Right atrium auricular region (tissue), 2 donors: ENCODE data around the gene UPK3A. TPM values are rescaled to one million over a fixed set of nuclear protein-coding genes. Genes with fewer than 3 reads are reported as not detected.
A peak's percentile ranks its signal among the peaks of the same experiment; 100 is the strongest.

Source experiments
- DNase-seq: peaks from one replicate; pipeline ENCODE4 v3.0.0-alpha.2; 2019; ENCODE audit warnings: low spot score
- H3K27ac ChIP-seq, 2 donors: fragments of 200-600 bp; sonication (generic); 1 replicate in 1 of 2; 2 replicates in 1 of 2; pipeline ENCODE4 v1.5.1; 2016 to 2019
- H3K27me3 ChIP-seq, 2 donors: fragments of 200-600 bp; sonication (generic); one replicate each; pipeline versions ENCODE4 v1.5.1 to v1.6.0; 2017 to 2019
- H3K36me3 ChIP-seq: fragments of 200-600 bp; sonication (generic); one replicate; pipeline ENCODE4 v1.5.1; 2016
- H3K4me1 ChIP-seq, 2 donors: fragments of 200-600 bp; sonication (generic); one replicate each; pipeline versions ENCODE4 v1.5.1 to v1.6.0; 2017 to 2019
- H3K4me3 ChIP-seq, 2 donors: fragments of 200-600 bp; sonication (generic); 1 replicate in 1 of 2; 2 replicates in 1 of 2; pipeline ENCODE4 v1.5.1; 2017 to 2019; ENCODE audit warnings: mild to moderate bottlenecking in 1 of 2, moderate library complexity in 1 of 2
- H3K9me3 ChIP-seq, 2 donors: fragments of 200-600 bp; sonication (generic); one replicate each; pipeline ENCODE4 v1.5.1; 2019
- CTCF ChIP-seq, 2 donors: fragments of 200-600 bp; sonication (generic); IDR thresholded peaks; one replicate each; pipeline ENCODE4 v1.5.1; 2019; ENCODE audit warnings: antibody characterized with exemption in 2 of 2
- total RNA-seq, 2 donors: library from RNA; depleted of rRNA; stranded (reverse); fragments of >200 nt; gene quantifications; one replicate each; pipeline ENCODE4 v1.1.0, GENCODE V29; 2016

The UPK3A gene
- total RNA-seq, 2 donors from 2014 or later, result not detected

- peak overlapping the region; percentile 31 to 71 for H3K27ac ChIP-seq
These were observed 15.5 kb upstream of the UPK3A start for GRCh38 chr22:45268958-45269844.

GRCh38 chr22:45270095-45271020, 14.4 kb upstream of the UPK3A start:
- Histone ChIP-seq H3K4me1 (peaks cover 0 to 41% of the 10 kb centered on the region in 2 donors), H3K27ac (peak overlapping the region in 1 of 2 donors; percentile 26), H3K4me3 (no peak overlapping the region), H3K36me3 (no peaks in the 10 kb centered on the region), H3K27me3 (no peaks in the 10 kb centered on the region), H3K9me3 (no peaks in the 10 kb centered on the region)
- TF ChIP-seq CTCF (IDR thresholded peaks at IDR 0.05), result no peak
- DNase-seq, result no peak

More at GRCh38 chr22:45268958-45269844, 15.5 kb upstream of the UPK3A start:
- H3K4me3 ChIP-seq, result peak overlapping the region; percentile 47 to 59
- peak; percentile 79 for DNase-seq
- no peaks in the 10 kb centered on the region for H3K36me3 ChIP-seq
- H3K4me1 ChIP-seq, result peaks cover 0 to 41% of the 10 kb centered on the region in 2 donors
- no peaks in the 10 kb centered on the region for H3K9me3 ChIP-seq
- peak; percentile 88 to 97 for TF ChIP-seq CTCF (IDR thresholded peaks at IDR 0.05)
- no peaks in the 10 kb centered on the region for H3K27me3 ChIP-seq

- DNase-seq, result peak; percentile 88
- H3K4me1 ChIP-seq, result peaks cover 0 to 41% of the 10 kb centered on the region in 2 donors
- H3K27me3 ChIP-seq, result no peaks in the 10 kb centered on the region
- H3K9me3 ChIP-seq, result no peaks in the 10 kb centered on the region
- no peak for TF ChIP-seq CTCF (IDR thresholded peaks at IDR 0.05)
- H3K36me3 ChIP-seq, result no peaks in the 10 kb centered on the region
- peak overlapping the region; percentile 78 to 91 for H3K27ac ChIP-seq
- H3K4me3 ChIP-seq, result no peak overlapping the region
These were observed 13.0 kb upstream of the UPK3A start for GRCh38 chr22:45271667-45272201.

- peaks cover 0 to 41% of the 10 kb centered on the region in 2 donors for H3K4me1 ChIP-seq
- no peaks in the 10 kb centered on the region for H3K9me3 ChIP-seq
- DNase-seq, result no peak
- no peak overlapping the region for H3K4me3 ChIP-seq
- no peak for TF ChIP-seq CTCF (IDR thresholded peaks at IDR 0.05)
- H3K36me3 ChIP-seq, result no peaks in the 10 kb centered on the region
- peak overlapping the region; percentile 78 to 91 for H3K27ac ChIP-seq
- H3K27me3 ChIP-seq, result no peaks in the 10 kb centered on the region
These were observed 12.3 kb upstream of the UPK3A start for GRCh38 chr22:45272498-45272897.

GRCh38 chr22:45273452-45274075, 11.2 kb upstream of the UPK3A start:
- H3K4me1 ChIP-seq, result peaks cover 0 to 32% of the 10 kb centered on the region in 2 donors
- peak overlapping the region in 1 of 2 donors; percentile 91 for H3K27ac ChIP-seq
- no peak overlapping the region for H3K4me3 ChIP-seq
- no peaks in the 10 kb centered on the region for H3K27me3 ChIP-seq
- no peaks in the 10 kb centered on the region for H3K36me3 ChIP-seq
- TF ChIP-seq CTCF (IDR thresholded peaks at IDR 0.05), result no peak
- no peaks in the 10 kb centered on the region for H3K9me3 ChIP-seq
- no peak for DNase-seq
